Suprapubic skin (tissue), 4 donors: ENCODE measurements around the gene RNASET2. TPM values are rescaled to one million over a fixed set of nuclear protein-coding genes. Genes with fewer than 3 reads are reported as not detected.
"Not testable (repeated sequence)": the region's sequence is repeated elsewhere in the genome, so short reads cannot be mapped to it uniquely, and the experiment has no call there.

ENCODE experiments used
- DNase-seq, 2 donors: peaks; one replicate each; pipeline ENCODE4 v3.0.0-alpha.2; 2019; ENCODE audit warnings: low spot score in 2 of 2
- H3K27ac ChIP-seq: fragments of 200-600 bp; sonication (generic); one replicate; pipeline ENCODE4 v1.5.1; 2019
- H3K27me3 ChIP-seq: fragments of 200-600 bp; sonication (generic); one replicate; pipeline ENCODE4 v1.5.1; 2019
- H3K36me3 ChIP-seq: fragments of 200-600 bp; sonication (generic); one replicate; pipeline ENCODE4 v1.5.1; 2019
- H3K4me1 ChIP-seq: fragments of 200-600 bp; sonication (generic); one replicate; pipeline ENCODE4 v1.5.1; 2019
- H3K4me3 ChIP-seq: fragments of 200-600 bp; sonication (generic); one replicate; pipeline ENCODE4 v1.5.1; 2019; ENCODE audit warnings: mild to moderate bottlenecking
- H3K9me3 ChIP-seq: fragments of 200-600 bp; sonication (generic); one replicate; pipeline ENCODE4 v1.5.1; 2019
- EP300 ChIP-seq: sonication (generic); formaldehyde crosslinking; IDR thresholded peaks from one replicate; pipeline ENCODE4 v1.6.1; 2017; ENCODE audit warnings: antibody characterized with exemption
- POLR2A ChIP-seq, 2 donors: fragments of 450-650 bp; IDR thresholded peaks; one replicate each; pipeline ENCODE4 v1.6.1; 2017; ENCODE audit warnings: antibody characterized with exemption in 2 of 2, mild to moderate bottlenecking in 2 of 2, moderate library complexity in 2 of 2
- POLR2AphosphoS5 ChIP-seq, 3 donors: sonication (generic); formaldehyde crosslinking; IDR thresholded peaks; one replicate each; pipeline ENCODE4 v1.6.1; 2017; ENCODE audit warnings: antibody characterized with exemption in 3 of 3
- WGBS: methylation state at CpG from one replicate; pipeline ENCODE4 v1.1.5; 2018; 5-methylcytosine and 5-hydroxymethylcytosine counted together
- total RNA-seq, 4 donors: library from RNA; depleted of rRNA; stranded (reverse); fragments of >200 nt; gene quantifications; one replicate each; pipeline ENCODE4 v1.1.0, GENCODE V29; 2016
- TF ChIP-seq, protein P1 (sequence below), 2 donors: fragments of 200-600 bp in 1 of 2; fragments of 450-650 bp in 1 of 2; sonication (generic) in 1 of 2; IDR thresholded peaks; one replicate each; pipeline ENCODE4 v1.5.1; 2016 to 2019; ENCODE audit warnings: antibody characterized with exemption in 2 of 2, mild to moderate bottlenecking in 1 of 2, moderate library complexity in 1 of 2

The RNASET2 gene
- total RNA-seq, 4 donors from 2014 or later: 36.3 to 62.5 (median 53.9) TPM

DNA sequence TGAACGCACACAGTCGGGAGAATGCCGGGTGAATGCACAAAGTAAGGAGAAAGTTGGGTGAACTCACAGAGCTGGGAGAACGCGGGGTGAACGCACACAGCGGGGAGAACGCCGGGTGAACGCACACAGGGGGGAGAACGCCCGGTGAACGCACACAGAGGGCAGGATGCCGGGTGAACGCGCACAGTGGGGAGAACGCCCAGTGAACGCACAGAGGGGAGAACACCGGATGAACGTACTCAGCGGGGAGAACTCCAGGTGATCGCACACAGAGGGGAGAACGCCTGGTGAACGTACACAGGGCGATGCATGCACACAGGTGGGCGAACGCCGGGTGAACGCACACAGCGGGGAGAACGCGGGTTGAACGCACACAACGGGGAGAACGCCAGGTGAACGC lies 57.4 kb downstream of the RNASET2 start:
- WGBS: 95% methylated on average over 36 of the region's 36 CpGs
- no peak overlapping the region for H3K27ac ChIP-seq
- no peaks in the 10 kb centered on the region for H3K4me1 ChIP-seq
- no peaks in the 10 kb centered on the region for H3K36me3 ChIP-seq
- no peak for DNase-seq
- no peak overlapping the region for H3K4me3 ChIP-seq
- H3K27me3 ChIP-seq: no peaks in the 10 kb centered on the region
- no peaks in the 10 kb centered on the region for H3K9me3 ChIP-seq
- TF ChIP-seq, protein P1, sequence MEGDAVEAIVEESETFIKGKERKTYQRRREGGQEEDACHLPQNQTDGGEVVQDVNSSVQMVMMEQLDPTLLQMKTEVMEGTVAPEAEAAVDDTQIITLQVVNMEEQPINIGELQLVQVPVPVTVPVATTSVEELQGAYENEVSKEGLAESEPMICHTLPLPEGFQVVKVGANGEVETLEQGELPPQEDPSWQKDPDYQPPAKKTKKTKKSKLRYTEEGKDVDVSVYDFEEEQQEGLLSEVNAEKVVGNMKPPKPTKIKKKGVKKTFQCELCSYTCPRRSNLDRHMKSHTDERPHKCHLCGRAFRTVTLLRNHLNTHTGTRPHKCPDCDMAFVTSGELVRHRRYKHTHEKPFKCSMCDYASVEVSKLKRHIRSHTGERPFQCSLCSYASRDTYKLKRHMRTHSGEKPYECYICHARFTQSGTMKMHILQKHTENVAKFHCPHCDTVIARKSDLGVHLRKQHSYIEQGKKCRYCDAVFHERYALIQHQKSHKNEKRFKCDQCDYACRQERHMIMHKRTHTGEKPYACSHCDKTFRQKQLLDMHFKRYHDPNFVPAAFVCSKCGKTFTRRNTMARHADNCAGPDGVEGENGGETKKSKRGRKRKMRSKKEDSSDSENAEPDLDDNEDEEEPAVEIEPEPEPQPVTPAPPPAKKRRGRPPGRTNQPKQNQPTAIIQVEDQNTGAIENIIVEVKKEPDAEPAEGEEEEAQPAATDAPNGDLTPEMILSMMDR (IDR thresholded peaks at IDR 0.05): no peak
- TF ChIP-seq POLR2A (IDR thresholded peaks at IDR 0.05): no peak
- no peak for TF ChIP-seq POLR2AphosphoS5 (IDR thresholded peaks at IDR 0.05)
- no peak for TF ChIP-seq EP300

DNA sequence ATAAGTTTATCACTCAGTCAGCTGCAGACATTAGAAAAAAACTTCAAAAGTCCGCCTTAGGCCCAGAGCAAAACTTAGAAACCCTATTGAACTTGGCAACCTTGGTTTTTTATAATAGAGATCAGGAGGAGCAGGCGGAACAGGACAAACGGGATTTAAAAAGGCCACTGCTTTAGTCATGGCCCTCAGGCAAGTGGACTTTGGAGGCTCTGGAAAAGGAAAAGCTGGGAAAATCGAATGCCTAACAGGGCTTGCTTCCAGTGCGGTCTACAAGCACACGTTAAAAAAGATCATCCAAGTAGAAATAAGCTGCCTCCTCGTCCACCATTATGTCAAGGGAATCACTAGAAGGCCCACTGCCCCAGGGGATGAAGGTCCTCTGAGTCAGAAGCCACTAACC lies 61.7 kb downstream of the RNASET2 start:
- not testable (repeated sequence) for H3K27ac ChIP-seq, H3K36me3 ChIP-seq, H3K9me3 ChIP-seq, H3K4me1 ChIP-seq, H3K27me3 ChIP-seq, H3K4me3 ChIP-seq, DNase-seq
- 69% methylated on average over 7 of the region's 7 CpGs for WGBS

DNA sequence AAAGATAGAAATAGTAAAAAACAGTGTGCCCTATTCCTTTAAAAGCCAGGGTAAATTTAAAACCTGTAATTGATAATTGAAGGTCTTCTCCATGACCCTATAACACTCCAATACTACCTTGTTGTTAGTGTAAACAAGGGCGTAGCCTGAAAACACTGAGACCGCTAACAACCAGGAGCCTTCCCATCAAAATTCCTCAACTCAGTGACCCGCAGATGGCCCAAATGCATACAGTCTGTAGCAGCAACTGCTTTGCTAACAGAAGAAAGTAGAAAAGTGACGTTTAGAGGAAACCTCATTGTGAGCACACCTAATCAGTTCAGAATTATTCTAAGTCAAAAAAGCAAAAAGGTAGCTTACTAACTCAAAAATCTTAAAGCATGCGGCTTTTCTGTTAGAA lies 63.9 kb downstream of the RNASET2 start:
- H3K9me3 ChIP-seq, H3K27me3 ChIP-seq, H3K4me1 ChIP-seq, H3K27ac ChIP-seq, H3K4me3 ChIP-seq, H3K36me3 ChIP-seq, DNase-seq: not testable (repeated sequence)
- 68% methylated on average over 5 of the region's 5 CpGs for WGBS

DNA sequence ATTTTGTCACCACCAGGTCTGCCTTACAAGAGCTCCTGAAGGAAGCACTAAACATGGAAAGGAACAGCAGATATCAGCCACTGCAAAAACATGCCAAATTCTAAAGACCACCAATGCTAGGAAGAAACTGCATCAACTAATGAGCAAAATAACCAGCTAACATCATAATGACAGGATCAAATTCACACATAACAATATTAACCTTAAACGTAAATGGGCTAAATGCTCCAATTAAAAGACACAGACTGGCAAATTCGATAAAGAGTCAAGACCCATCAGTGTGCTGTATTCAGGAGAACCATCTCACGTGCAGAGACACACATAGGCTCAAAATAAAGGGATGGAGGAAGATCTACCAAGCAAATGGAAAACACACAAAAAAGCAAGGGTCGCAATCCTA lies 69.6 kb downstream of the RNASET2 start:
- DNase-seq, H3K4me1 ChIP-seq, H3K27ac ChIP-seq, H3K27me3 ChIP-seq, H3K36me3 ChIP-seq, H3K4me3 ChIP-seq, H3K9me3 ChIP-seq: not testable (repeated sequence)
- WGBS: 100% methylated on average over 2 of the region's 4 CpGs

DNA sequence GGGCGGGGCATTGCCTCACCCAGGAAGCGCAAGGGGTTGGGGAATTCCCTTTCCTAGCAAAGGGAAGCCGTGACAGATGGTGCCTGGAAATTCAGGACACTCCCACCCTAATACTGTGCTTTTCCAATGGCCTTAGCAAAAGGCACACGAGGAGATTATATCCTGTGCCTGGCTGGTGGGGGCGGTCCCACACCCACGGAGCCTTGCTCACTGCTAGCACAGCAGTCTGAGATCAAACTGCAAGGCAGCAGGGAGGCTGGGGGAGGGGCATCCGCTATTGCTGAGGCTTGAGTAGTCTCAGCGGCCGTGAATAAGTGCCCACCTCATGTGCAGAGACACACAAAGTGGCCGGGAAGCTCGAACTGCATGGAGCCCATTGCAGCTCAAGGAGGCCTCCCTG lies 71.4 kb downstream of the RNASET2 start:
- DNase-seq, H3K4me1 ChIP-seq, H3K4me3 ChIP-seq, H3K9me3 ChIP-seq, H3K36me3 ChIP-seq, H3K27ac ChIP-seq, H3K27me3 ChIP-seq: not testable (repeated sequence)
- 76% methylated on average over 11 of the region's 11 CpGs for WGBS

DNA sequence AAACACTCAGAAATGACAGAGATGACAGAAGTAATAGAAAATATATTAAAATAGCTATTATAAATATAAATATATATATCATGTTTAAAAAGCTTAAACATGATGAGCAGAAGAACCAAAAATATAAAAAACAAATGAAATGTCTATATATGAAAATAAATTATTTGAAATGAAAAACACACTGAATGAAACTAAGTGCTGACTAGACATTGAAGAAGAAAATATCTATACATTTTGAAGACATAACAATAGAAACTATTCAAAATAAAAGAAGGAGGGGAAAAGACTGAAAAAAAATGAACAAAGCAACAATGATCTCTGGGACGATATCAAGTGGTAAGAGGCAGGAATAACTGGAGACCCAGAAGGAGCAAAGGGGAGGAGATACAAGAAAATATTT lies 76.8 kb downstream of the RNASET2 start:
- Histone ChIP-seq H3K36me3 (no peaks in the 10 kb centered on the region), H3K4me3 (no peak overlapping the region), H3K27ac (no peak overlapping the region), H3K27me3 (no peaks in the 10 kb centered on the region), H3K9me3 (no peaks in the 10 kb centered on the region), H3K4me1 (no peaks in the 10 kb centered on the region)
- TF ChIP-seq POLR2AphosphoS5 (IDR thresholded peaks at IDR 0.05) (no peak), POLR2A (IDR thresholded peaks at IDR 0.05) (no peak), EP300 (no peak)
- TF ChIP-seq, protein P1 (IDR thresholded peaks at IDR 0.05): no peak
- WGBS: 93% methylated on average over 1 of the region's 1 CpG
- no peak for DNase-seq

Other genes with a start within 250 kb of the RNASET2 start
- gene CEP43, start 42.8 kb upstream of the RNASET2 start, total RNA-seq: 10 to 100 TPM in 3 of 4 donors, 1 to 10 TPM in 1; 7.8 to 21.3 (median 11.2) TPM
- 1 to 10 TPM in 3 of 4 donors, under 1 TPM in 1; 0.98 to 2.4 (median 1.2) TPM for gene CCR6, start 166.5 kb upstream of the RNASET2 start, total RNA-seq
- not detected for gene GPR31, start 201.4 kb upstream of the RNASET2 start, total RNA-seq